NOMO-1 treated with dmso at 0.1 percent for 144 hours (cell line): ENCODE measurements around the gene CCDC172.

ENCODE experiments used
- DNase-seq: peaks from one replicate; lab custom pipeline; 2025; ENCODE audit not compliant: unreplicated experiment; lab: John Stamatoyannopoulos, UW

Gene CCDC172

GRCh38 chr10:116429288-116429977, 105.2 kb downstream of the CCDC172 start:
- DNase-seq: no peak
